H9 (cell line): ENCODE results near the gene LMX1B. TPM values are rescaled to one million over a fixed set of nuclear protein-coding genes. Genes with fewer than 3 reads are reported as not detected.
A peak's percentile ranks its signal among the peaks of the same experiment; 100 is the strongest.

Experiments used
- DNase-seq: peaks from one replicate; pipeline ENCODE4 v3.0.0-alpha.2; 2017
- H2AFZ ChIP-seq: one replicate; pipeline ENCODE4 v1.6.1; 2013; ENCODE audit warnings: mild to moderate bottlenecking, low read length, control low read depth, moderate library complexity
- H2AK5ac ChIP-seq: 2 replicates; pipeline ENCODE4 v1.6.1; 2013; ENCODE audit warnings: low read length, control low read depth, mixed read lengths; ENCODE audit not compliant: insufficient read length
- H2BK120ac ChIP-seq: one replicate; pipeline ENCODE4 v1.6.1; 2013; ENCODE audit warnings: low read depth, mild to moderate bottlenecking, low read length, control low read depth, inconsistent platforms; ENCODE audit not compliant: poor library complexity, severe bottlenecking
- H2BK12ac ChIP-seq: 2 replicates; pipeline ENCODE4 v1.6.1; 2013; ENCODE audit warnings: low read length, control low read depth, mixed read lengths, low read depth; ENCODE audit not compliant: insufficient read length
- H2BK15ac ChIP-seq: 2 replicates; pipeline ENCODE4 v1.6.1; 2013; ENCODE audit warnings: low read depth, low read length, control low read depth
- H2BK20ac ChIP-seq: one replicate; pipeline ENCODE4 v1.6.1; 2013; ENCODE audit warnings: low read depth, mild to moderate bottlenecking, low read length, control low read depth, inconsistent platforms; ENCODE audit not compliant: poor library complexity, severe bottlenecking
- H2BK5ac ChIP-seq: 2 replicates; pipeline ENCODE4 v1.6.1; 2013; ENCODE audit warnings: low read length, control low read depth, mixed read lengths; ENCODE audit not compliant: insufficient read length
- H3K14ac ChIP-seq: 2 replicates; pipeline ENCODE4 v1.6.1; 2013; ENCODE audit warnings: low read length, control low read depth; ENCODE audit not compliant: insufficient read depth
- H3K18ac ChIP-seq: 2 replicates; pipeline ENCODE4 v1.6.1; 2013; ENCODE audit warnings: low read depth, mild to moderate bottlenecking, mixed read lengths, low read length, control low read depth; ENCODE audit not compliant: insufficient read length
- H3K23ac ChIP-seq: 2 replicates; pipeline ENCODE4 v1.6.1; 2013; ENCODE audit warnings: low read length, control low read depth, mixed read lengths, low read depth; ENCODE audit not compliant: insufficient read length
- H3K23me2 ChIP-seq: 2 replicates; pipeline ENCODE4 v1.6.1; 2013; ENCODE audit warnings: low read depth, mild to moderate bottlenecking, mixed read lengths, low read length, control low read depth; ENCODE audit not compliant: insufficient read length, poor library complexity, severe bottlenecking
- H3K27ac ChIP-seq: 2 replicates; pipeline ENCODE4 v1.5.1; 2013; ENCODE audit warnings: low read length, control low read depth, mixed read lengths, low read depth; ENCODE audit not compliant: insufficient read length
- H3K27me3 ChIP-seq: 2 replicates; pipeline ENCODE4 v1.6.1; 2013; ENCODE audit warnings: low read length, control low read depth, inconsistent platforms; ENCODE audit not compliant: insufficient read depth
- H3K4ac ChIP-seq: 2 replicates; pipeline ENCODE4 v1.6.1; 2013; ENCODE audit warnings: low read depth, mild to moderate bottlenecking, control low read depth, inconsistent platforms, low read length, moderate library complexity
- H3K4me1 ChIP-seq: 2 replicates; pipeline ENCODE4 v1.6.1; 2013; ENCODE audit warnings: low read length, control low read depth, inconsistent platforms; ENCODE audit not compliant: insufficient read depth
- H3K4me2 ChIP-seq: 2 replicates; pipeline ENCODE4 v1.6.1; 2013; ENCODE audit warnings: low read length, control low read depth, mixed read lengths; ENCODE audit not compliant: insufficient read length, insufficient read depth
- H3K56ac ChIP-seq: 2 replicates; pipeline ENCODE4 v1.6.1; 2013; ENCODE audit warnings: low read depth, mild to moderate bottlenecking, mixed read lengths, low read length, control low read depth; ENCODE audit not compliant: insufficient read length
- H3K79me1 ChIP-seq: 2 replicates; pipeline ENCODE4 v1.6.1; 2013; ENCODE audit warnings: low read depth, mild to moderate bottlenecking, moderate library complexity, low read length, control low read depth, inconsistent platforms; ENCODE audit not compliant: insufficient read depth, poor library complexity, severe bottlenecking
- H3K79me2 ChIP-seq: 2 replicates; pipeline ENCODE4 v1.6.1; 2013; ENCODE audit warnings: low read length, control low read depth, inconsistent platforms; ENCODE audit not compliant: insufficient read depth
- H3K9ac ChIP-seq: 2 replicates; pipeline ENCODE4 v1.6.1; 2013; ENCODE audit warnings: low read length, control low read depth, mixed read lengths; ENCODE audit not compliant: insufficient read length; ENCODE audit errors: extremely low read depth
- H3K9me3 ChIP-seq: one replicate; pipeline ENCODE4 v1.6.1; 2013; ENCODE audit warnings: low read depth, low read length, inconsistent platforms; ENCODE audit not compliant: control insufficient read depth
- H3T11ph ChIP-seq: one replicate; pipeline ENCODE4 v1.6.1; 2013; ENCODE audit warnings: mild to moderate bottlenecking, low read length, control low read depth, inconsistent platforms
- H4K20me1 ChIP-seq: one replicate; pipeline ENCODE4 v1.6.1; 2013; ENCODE audit not compliant: control insufficient read depth, insufficient read length, insufficient read depth
- H4K5ac ChIP-seq: 2 replicates; pipeline ENCODE4 v1.6.1; 2013; ENCODE audit warnings: low read depth, mild to moderate bottlenecking, mixed read lengths, low read length, control low read depth; ENCODE audit not compliant: insufficient read length
- H4K8ac ChIP-seq: replicated peaks from 2 replicates; pipeline ENCODE4 v1.6.1; 2013; ENCODE audit warnings: low read length, control low read depth, mixed read lengths, low read depth; ENCODE audit not compliant: insufficient read length
- H4K91ac ChIP-seq: 2 replicates; pipeline ENCODE4 v1.6.1; 2013; ENCODE audit warnings: low read depth, mild to moderate bottlenecking, moderate library complexity, mixed read lengths, low read length, control low read depth; ENCODE audit not compliant: insufficient read length
- H3K27ac Mint-ChIP-seq, 3 experiments: 2 replicates in 2 of 3; 3 replicates in 1 of 3; pipeline ENCODE4 v1.8.0; 2020 to 2021; ENCODE audit warnings: mixed read lengths in 3 of 3, mild to moderate bottlenecking in 1 of 3, moderate library complexity in 1 of 3
- H3K27me3 Mint-ChIP-seq: 2 replicates; pipeline ENCODE4 v1.8.0; 2021; ENCODE audit warnings: low read depth, mild to moderate bottlenecking, moderate library complexity, mixed read lengths
- H3K36me3 Mint-ChIP-seq, 3 experiments: 2 replicates in 2 of 3; 3 replicates in 1 of 3; pipeline ENCODE4 v1.8.0; 2020 to 2021; ENCODE audit warnings: low read depth in 3 of 3, mixed read lengths in 3 of 3; ENCODE audit not compliant: insufficient read depth in 1 of 3
- H3K4me1 Mint-ChIP-seq, 2 experiments: 2 replicates each; pipeline ENCODE4 v1.8.0; 2020; ENCODE audit warnings: mixed read lengths in 2 of 2
- H3K4me3 Mint-ChIP-seq, 2 experiments: 2 replicates in 1 of 2; 3 replicates in 1 of 2; pipeline ENCODE4 v1.8.0; 2020 to 2021; ENCODE audit warnings: mild to moderate bottlenecking in 2 of 2, mixed read lengths in 2 of 2, moderate library complexity in 1 of 2
- H3K9me3 Mint-ChIP-seq, 2 experiments: 2 replicates in 1 of 2; 3 replicates in 1 of 2; pipeline ENCODE4 v1.8.0; 2020; ENCODE audit warnings: mild to moderate bottlenecking in 2 of 2, mixed read lengths in 2 of 2, moderate library complexity in 1 of 2
- CTCF ChIP-seq: fragments of 200-600 bp; sonication (generic); conservative IDR thresholded peaks from 3 replicates; pipeline ENCODE4 v1.8.0; 2021; ENCODE audit warnings: antibody characterized with exemption, mild to moderate bottlenecking
- WGBS: extraction: QIAGEN DNeasy Blood & Tissue Kit; methylation state at CpG from one replicate; pipeline ENCODE4 v1.1.7; 2013; ENCODE audit warnings: missing lambda C conversion rate, low lambda C conversion rate, mixed read lengths; ENCODE audit not compliant: insufficient read length; ENCODE audit errors: extremely low coverage; 5-methylcytosine and 5-hydroxymethylcytosine counted together
- total RNA-seq: library from RNA; stranded (reverse); gene quantifications from 2 replicates; pipeline ENCODE4 v1.2.1, GENCODE V29; 2021

The LMX1B gene
- total RNA-seq, 1 experiment from 2014 or later: 0.85 TPM

- Histone ChIP-seq H3K79me2 (no peaks in the 10 kb centered on the region), H2BK20ac (no peak overlapping the region), H3K4ac (no peak overlapping the region), H4K5ac (no peak overlapping the region), H3K27me3 (peaks cover 87% of the 10 kb centered on the region), H3K14ac (no peak overlapping the region), H2BK12ac (no peak overlapping the region), H2BK15ac (no peak overlapping the region), H3T11ph (no peak overlapping the region), H2AK5ac (no peak overlapping the region), H4K8ac (no peak overlapping the region), H3K4me1 (peaks cover 3% of the 10 kb centered on the region; the same call in 1 of the 2 replicates), H2BK5ac (no peak overlapping the region), H3K27ac (no peak overlapping the region), H4K91ac (no peak overlapping the region), H4K20me1 (no peaks in the 10 kb centered on the region), H2AFZ (no peak overlapping the region), H3K23me2 (peaks cover 15% of the 10 kb centered on the region), H3K9ac (no peak overlapping the region), H3K79me1 (no peaks in the 10 kb centered on the region), H3K56ac (no peak overlapping the region), H3K18ac (no peak overlapping the region), H3K9me3 (no peaks in the 10 kb centered on the region), H3K23ac (no peak overlapping the region), H2BK120ac (no peak overlapping the region), H3K4me2 (no peak overlapping the region)
- WGBS: no CpG with 5 or more reads among the region's 10 CpGs
- Mint-ChIP-seq H3K9me3 (peaks cover 0 to 9% of the 10 kb centered on the region in 2 experiments; a peak in 1 of 5 replicates), H3K36me3 (no peaks in the 10 kb centered on the region; a peak in 1 of 7 replicates), H3K27me3 (peaks cover 92% of the 10 kb centered on the region), H3K4me1 (peaks cover 40 to 62% of the 10 kb centered on the region in 2 experiments), H3K27ac (no peak overlapping the region), H3K4me3 (peak overlapping the region in 1 of 2 experiments; percentile 62; a peak in 2 of 5 replicates)
- no peak for TF ChIP-seq CTCF
- no peak for DNase-seq
Measured at GRCh38 chr9:126616521-126616976, 2.8 kb downstream of the LMX1B start.
